Spleen (tissue), 11 donors: ENCODE measurements around the gene PKN3. TPM values are rescaled to one million over a fixed set of nuclear protein-coding genes. Genes with fewer than 3 reads are reported as not detected.
A peak's percentile ranks its signal among the peaks of the same experiment; 100 is the strongest.

ENCODE experiments used
- DNase-seq: peaks from one replicate; pipeline ENCODE4 v3.0.0-alpha.2; 2020
- H3K27ac ChIP-seq, 8 donors: fragments of 200-600 bp; sonication (generic) in 7 of 8; 1 replicate in 4 of 8; 2 replicates in 4 of 8; pipeline versions ENCODE4 v1.5.0 to v1.8.0; 2016 to 2021; ENCODE audit warnings: inconsistent platforms in 4 of 8, mild to moderate bottlenecking in 4 of 8, moderate library complexity in 1 of 8
- H3K27me3 ChIP-seq, 7 donors: fragments of 200-600 bp; sonication (generic) in 6 of 7; replicated peaks in 1 of 7; 1 replicate in 4 of 7; 2 replicates in 3 of 7; pipeline versions ENCODE4 v1.5.0 to v1.8.0; 2016 to 2021; ENCODE audit warnings: inconsistent platforms in 3 of 7, mild to moderate bottlenecking in 1 of 7
- H3K36me3 ChIP-seq, 6 donors: fragments of 200-600 bp; sonication (generic) in 5 of 6; 1 replicate in 4 of 6; 2 replicates in 2 of 6; pipeline versions ENCODE4 v1.5.0 to v1.8.0; 2016 to 2021; ENCODE audit warnings: inconsistent platforms in 2 of 6
- H3K4me1 ChIP-seq, 6 donors: fragments of 200-600 bp; sonication (generic) in 5 of 6; 1 replicate in 3 of 6; 2 replicates in 3 of 6; pipeline versions ENCODE4 v1.5.0 to v1.8.0; 2016 to 2021; ENCODE audit warnings: inconsistent platforms in 3 of 6
- H3K4me3 ChIP-seq, 8 donors: fragments of 200-600 bp; sonication (generic) in 7 of 8; 1 replicate in 4 of 8; 2 replicates in 4 of 8; pipeline versions ENCODE4 v1.5.0 to v1.8.0; 2016 to 2021; ENCODE audit warnings: inconsistent platforms in 4 of 8, mild to moderate bottlenecking in 4 of 8, moderate library complexity in 2 of 8
- H3K9me3 ChIP-seq, 8 donors: fragments of 200-600 bp; sonication (generic) in 7 of 8; 1 replicate in 4 of 8; 2 replicates in 4 of 8; pipeline versions ENCODE4 v1.5.0 to v1.8.0; 2016 to 2021; ENCODE audit warnings: inconsistent platforms in 4 of 8
- POLR2A ChIP-seq, 3 donors: fragments of 450-650 bp; IDR thresholded peaks; one replicate each; pipeline ENCODE4 v1.5.1; 2017; ENCODE audit warnings: antibody characterized with exemption in 3 of 3, mild to moderate bottlenecking in 1 of 3
- POLR2AphosphoS5 ChIP-seq, 3 donors: sonication (generic); formaldehyde crosslinking; IDR thresholded peaks; one replicate each; pipeline ENCODE4 v1.5.1; 2017; ENCODE audit warnings: antibody characterized with exemption in 3 of 3
- WGBS, 5 donors: extraction: QIAGEN DNeasy Blood & Tissue Kit in 3 of 5; methylation state at CpG; one replicate each; pipeline versions ENCODE4 v1.1.5 to v1.1.7; 2013 to 2018; 5-methylcytosine and 5-hydroxymethylcytosine counted together
- intact Hi-C: fragments of 100-400 bp; cut with DNase I; formaldehyde crosslinking; loops from one replicate; pipeline ENCODE4 v1.15.0; 2023; ENCODE audit warnings: low total_unique reads
- polyA plus RNA-seq, 3 donors: library from polyadenylated mRNA; stranded (reverse); fragments of 200-250 nt; gene quantifications; one replicate each; pipeline ENCODE4 v1.2.1, GENCODE V29; 2013
- total RNA-seq, 7 donors: library from RNA; depleted of rRNA in 3 of 7; stranded (reverse); fragments of >200 nt in 3 of 7; fragmentation: NEBNext Ultra II Directional in 4 of 7; extraction: Animal tissue kit (Norgen Biotek cat#: 25700) in 4 of 7; gene quantifications; one replicate each; pipeline versions ENCODE4 v1.1.0 to v1.2.1, GENCODE V29; 2016 to 2021
- TF ChIP-seq, protein P1 (sequence below), 11 experiments: fragments of 200-600 bp in 7 of 11; fragments of 450-650 bp in 4 of 11; sonication (generic) in 4 of 11; IDR thresholded peaks in 8 of 11; conservative IDR thresholded peaks in 3 of 11; 1 replicate in 7 of 11; 2 replicates in 4 of 11; pipeline versions ENCODE4 v1.4.0 to v1.8.0; 2016 to 2021; ENCODE audit warnings: antibody characterized with exemption in 11 of 11, inconsistent platforms in 4 of 11, mild to moderate bottlenecking in 1 of 11
- donor health status: healthy with polysubstance abuse.
- donor health status: DM: no; HTN: no; CAD: no; lungs with moderate emphysema.
- donor health status: DM: no; HTN: no; CAD: no.
- donor health status: Bipolar disorder and iron deficiency.
- donor health status: healthy.
- donor health status: DM: no; HTN: no; CAD: no.
- donor health status: DM: yes; HTN: yes; CAD: no.

PKN3 gene
- total and polyA plus RNA-seq, 10 donors = 4.1 to 18.5 (median 9.8) TPM

DNA sequence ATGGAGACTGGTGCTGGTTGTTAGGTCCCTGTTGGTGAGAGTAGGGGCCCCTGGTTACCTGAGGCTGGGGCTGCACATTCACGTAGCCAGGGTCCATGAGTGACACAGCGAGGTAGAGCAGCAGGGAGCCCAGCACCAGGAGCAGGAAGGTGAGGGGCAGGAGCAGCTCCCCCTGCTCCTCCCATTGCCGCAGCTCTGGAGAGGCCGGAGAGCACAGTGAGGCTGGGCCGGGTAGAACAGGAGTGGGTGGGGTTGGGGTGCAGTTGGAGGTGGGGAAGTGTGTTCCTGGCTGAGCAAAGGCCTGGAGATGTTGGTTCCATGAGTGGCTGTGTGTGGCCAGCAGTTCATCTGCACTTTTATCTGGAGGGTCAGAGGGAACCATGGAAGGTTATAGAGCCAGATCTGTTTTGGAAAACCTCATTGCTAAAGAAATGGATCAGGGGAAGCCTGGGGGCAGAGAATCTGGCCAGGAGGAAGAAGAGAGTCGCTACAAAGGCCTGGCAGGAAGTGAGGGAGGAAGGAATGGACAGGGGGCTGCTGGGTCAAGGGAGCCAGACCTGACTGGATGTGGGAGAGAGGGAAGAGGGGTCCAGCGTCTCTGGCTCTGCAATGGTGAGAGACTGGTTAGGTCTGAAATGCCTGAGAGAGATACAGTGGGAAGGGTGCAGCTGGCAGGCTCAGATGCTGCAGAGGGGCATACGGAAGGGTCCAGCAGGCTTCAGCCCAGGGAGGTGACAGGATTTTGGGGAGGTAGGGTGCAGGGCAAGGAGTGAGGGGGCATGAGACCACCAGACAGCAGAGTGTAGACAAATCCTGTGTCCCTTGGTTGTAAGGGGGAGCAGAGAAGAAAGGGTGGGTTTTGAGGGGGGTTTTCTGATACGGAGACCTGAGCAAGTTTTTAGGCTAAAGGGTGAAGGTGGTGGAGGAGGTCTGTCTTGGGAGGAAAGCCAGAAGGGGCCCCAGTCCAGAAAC, 20.4 kb downstream of the PKN3 start:
- no peak for TF ChIP-seq POLR2AphosphoS5 (IDR thresholded peaks at IDR 0.05)
- TF ChIP-seq, protein P1, sequence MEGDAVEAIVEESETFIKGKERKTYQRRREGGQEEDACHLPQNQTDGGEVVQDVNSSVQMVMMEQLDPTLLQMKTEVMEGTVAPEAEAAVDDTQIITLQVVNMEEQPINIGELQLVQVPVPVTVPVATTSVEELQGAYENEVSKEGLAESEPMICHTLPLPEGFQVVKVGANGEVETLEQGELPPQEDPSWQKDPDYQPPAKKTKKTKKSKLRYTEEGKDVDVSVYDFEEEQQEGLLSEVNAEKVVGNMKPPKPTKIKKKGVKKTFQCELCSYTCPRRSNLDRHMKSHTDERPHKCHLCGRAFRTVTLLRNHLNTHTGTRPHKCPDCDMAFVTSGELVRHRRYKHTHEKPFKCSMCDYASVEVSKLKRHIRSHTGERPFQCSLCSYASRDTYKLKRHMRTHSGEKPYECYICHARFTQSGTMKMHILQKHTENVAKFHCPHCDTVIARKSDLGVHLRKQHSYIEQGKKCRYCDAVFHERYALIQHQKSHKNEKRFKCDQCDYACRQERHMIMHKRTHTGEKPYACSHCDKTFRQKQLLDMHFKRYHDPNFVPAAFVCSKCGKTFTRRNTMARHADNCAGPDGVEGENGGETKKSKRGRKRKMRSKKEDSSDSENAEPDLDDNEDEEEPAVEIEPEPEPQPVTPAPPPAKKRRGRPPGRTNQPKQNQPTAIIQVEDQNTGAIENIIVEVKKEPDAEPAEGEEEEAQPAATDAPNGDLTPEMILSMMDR (IDR thresholded peaks at IDR 0.05 in 8 of 11, conservative IDR thresholded peaks at IDR 0.05 in 3 of 11) = no peak
- TF ChIP-seq POLR2A (IDR thresholded peaks at IDR 0.05) = no peak
- intact Hi-C loops = no loop called here
- Histone ChIP-seq H3K4me3 (peak overlapping the region in 6 of 8 donors; percentile 65 to 91 (median 79)), H3K27ac (peak overlapping the region in 6 of 8 donors; percentile 39 to 92 (median 84)), H3K36me3 (peaks cover 0 to 34% (median 23%) of the 10 kb centered on the region in 6 donors), H3K9me3 (no peaks in the 10 kb centered on the region), H3K4me1 (peaks cover 4 to 44% (median 27%) of the 10 kb centered on the region in 6 donors), H3K27me3 (no peaks in the 10 kb centered on the region)
- no peak for DNase-seq
- 53 to 67% (median 58%) methylated on average over 9 of the region's 9 CpGs for WGBS, 5 donors

DNA sequence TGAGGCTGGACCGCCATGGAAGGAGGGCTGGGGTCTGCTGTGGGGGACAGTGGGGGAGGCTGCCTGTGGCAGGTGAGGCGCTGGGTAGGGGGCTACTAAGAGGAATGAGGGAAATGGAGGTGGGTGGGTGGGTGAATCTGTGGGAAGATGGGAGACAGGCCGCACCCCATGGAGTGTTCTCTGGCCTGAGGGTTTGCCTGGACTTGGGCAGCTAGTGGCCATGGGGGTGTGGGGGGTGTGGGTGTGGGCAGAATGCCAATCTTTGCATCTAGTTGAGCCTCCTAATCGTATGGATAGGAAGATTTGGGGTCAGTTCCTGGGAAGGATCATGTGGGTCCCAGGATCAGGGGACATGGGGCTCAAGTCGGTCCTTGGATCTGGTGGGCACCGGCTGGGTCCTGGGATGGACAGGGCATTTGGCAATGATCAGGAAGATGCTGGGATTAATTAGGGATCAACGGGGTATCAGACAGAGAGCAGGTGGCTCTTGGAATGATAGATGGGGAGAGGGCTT, 21.1 kb downstream of the PKN3 start:
- peaks cover 0 to 34% (median 23%) of the 10 kb centered on the region in 6 donors for H3K36me3 ChIP-seq
- no peak for TF ChIP-seq POLR2A (IDR thresholded peaks at IDR 0.05)
- TF ChIP-seq, protein P1 (IDR thresholded peaks at IDR 0.05 in 8 of 11, conservative IDR thresholded peaks at IDR 0.05 in 3 of 11) = no peak
- no peak for TF ChIP-seq POLR2AphosphoS5 (IDR thresholded peaks at IDR 0.05)
- DNase-seq = no peak
- 31 to 41% (median 34%) methylated on average over 7 of the region's 7 CpGs for WGBS, 5 donors
- H3K4me3 ChIP-seq = peak overlapping the region; percentile 55 to 91 (median 79)
- peak overlapping the region; percentile 79 to 92 (median 86) for H3K27ac ChIP-seq
- intact Hi-C loops = no loop called here
- no peaks in the 10 kb centered on the region for H3K27me3 ChIP-seq
- peaks cover 4 to 52% (median 29%) of the 10 kb centered on the region in 6 donors for H3K4me1 ChIP-seq
- H3K9me3 ChIP-seq = no peaks in the 10 kb centered on the region

DNA sequence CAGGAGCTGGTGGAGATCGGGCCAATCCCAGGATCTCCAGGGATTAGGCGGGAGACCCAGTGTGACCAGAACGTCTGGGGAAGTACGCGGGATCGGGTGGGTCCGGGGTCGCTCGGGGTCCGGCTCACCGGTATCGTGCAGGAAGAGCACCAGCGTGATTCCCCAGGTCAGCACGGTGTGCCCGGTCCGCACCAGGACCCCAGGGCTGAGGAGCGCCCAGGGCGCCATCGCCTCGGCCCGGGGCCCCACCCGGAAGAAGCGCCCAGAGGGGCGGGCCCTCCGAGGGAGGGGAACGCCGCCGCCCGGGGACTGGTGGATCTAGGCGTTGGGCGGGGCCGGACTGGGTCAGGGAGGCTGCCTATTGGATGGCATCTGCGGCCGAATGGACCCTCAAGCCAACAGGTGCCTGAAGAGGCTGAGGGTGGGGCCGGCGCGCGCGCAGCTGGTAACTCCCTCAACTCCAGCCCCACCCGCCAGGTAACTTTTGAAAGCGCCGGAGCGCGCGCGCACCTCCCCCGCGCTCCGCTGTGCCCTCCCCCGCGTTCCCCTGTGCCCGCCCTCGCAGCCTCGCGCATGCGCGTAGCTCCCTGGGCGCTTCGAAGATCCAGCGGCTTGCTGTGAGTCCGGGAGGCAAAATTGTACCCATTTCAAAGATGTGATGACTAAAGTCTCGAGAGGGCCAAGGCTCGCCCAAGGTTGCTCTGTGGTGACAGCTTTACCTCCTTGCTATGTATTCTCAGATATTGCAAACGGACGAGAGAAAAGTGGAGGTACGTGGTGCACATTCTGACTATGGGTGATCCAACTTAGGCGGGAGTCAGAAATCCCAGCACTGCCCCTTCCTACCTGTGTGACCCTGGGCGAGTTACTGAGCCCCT, 21.8 kb downstream of the PKN3 start, which contains the start of gene ZDHHC12:
Gene ZDHHC12, minus strand, starts transcription at position 262 of the 878 bp plus-strand sequence. Its CDS starts 34 bp downstream, at position 228.
- Histone ChIP-seq H3K36me3 (peaks cover 0 to 31% (median 23%) of the 10 kb centered on the region in 6 donors), H3K4me1 (peaks cover 4 to 58% (median 35%) of the 10 kb centered on the region in 6 donors)
- intact Hi-C loops = no loop called here

More for the DNA sequence above, 21.8 kb downstream of the PKN3 start, which contains the start of gene ZDHHC12:
- 1 to 3% (median 2%) methylated on average over 33 to 68 of the region's 68 CpGs for WGBS, 5 donors
- peak; percentile 100 for DNase-seq
- no peaks in the 10 kb centered on the region for H3K27me3 ChIP-seq
- H3K4me3 ChIP-seq = peak within 1 kb of the TSS; percentile 55 to 91 (median 79)
- TF ChIP-seq, protein P1 (IDR thresholded peaks at IDR 0.05 in 8 of 11, conservative IDR thresholded peaks at IDR 0.05 in 3 of 11) = peak in 2 of 11 experiments; percentile 14 to 21
- TF ChIP-seq POLR2AphosphoS5 (IDR thresholded peaks at IDR 0.05) (peak; percentile 98 to 99 (median 98)), POLR2A (IDR thresholded peaks at IDR 0.05) (peak; percentile 59 to 90 (median 86))
- H3K27ac ChIP-seq = peak within 1 kb of the TSS; percentile 79 to 92 (median 86)
- no peaks in the 10 kb centered on the region for H3K9me3 ChIP-seq
